SK-N-MC (cell line): ENCODE data around the gene ELAC2.

Source experiments
- DNase-seq: peaks from one replicate; pipeline ENCODE4 v3.0.0-alpha.2; 2011; ENCODE audit warnings: low read depth, low spot score
- H3K27ac ChIP-seq: fragments of 200-600 bp; sonication (generic); 2 replicates; pipeline ENCODE4 v1.5.1; 2016; ENCODE audit warnings: mixed run types
- H3K36me3 ChIP-seq: fragments of 200-600 bp; sonication (generic); 2 replicates; pipeline ENCODE4 v1.6.1; 2017; ENCODE audit warnings: antibody characterized with exemption, low read length, mixed read lengths; ENCODE audit not compliant: insufficient read depth
- H3K4me3 ChIP-seq: fragments of 200-600 bp; sonication (generic); 2 replicates; pipeline ENCODE4 v1.5.1; 2016
- H3K9ac ChIP-seq: fragments of 200-600 bp; sonication (generic); 2 replicates; pipeline ENCODE4 v1.8.0; 2017; ENCODE audit warnings: mixed run types, mixed read lengths; ENCODE audit not compliant: insufficient read length
- H3K9me3 ChIP-seq: fragments of 200-600 bp; sonication (generic); 2 replicates; pipeline ENCODE4 v1.6.1; 2017; ENCODE audit warnings: low read depth, mild to moderate bottlenecking, antibody characterized with exemption, low read length, moderate library complexity, mixed read lengths
- EZH2 ChIP-seq: fragments of 200-600 bp; sonication (generic); IDR thresholded peaks from one replicate; pipeline ENCODE4 v1.6.1; 2017; ENCODE audit warnings: antibody characterized with exemption
- FOXP2 ChIP-seq: optimal IDR thresholded peaks from 2 replicates; pipeline ENCODE3; 2011; ENCODE audit warnings: mild to moderate bottlenecking, moderate library complexity; ENCODE audit not compliant: insufficient read depth; ENCODE audit errors: extremely low read length, control extremely low read depth
- POLR2AphosphoS5 ChIP-seq: IDR thresholded peaks from 2 replicates; pipeline ENCODE4 v1.6.1; 2012; ENCODE audit warnings: mild to moderate bottlenecking, low read depth, low read length, borderline replicate concordance

Gene ELAC2

GRCh38 chr17:12959441-12959840 lies 58.4 kb downstream of the ELAC2 start:
- Histone ChIP-seq H3K4me3 (no peak overlapping the region), H3K9ac (no peak overlapping the region), H3K36me3 (no peaks in the 10 kb centered on the region), H3K27ac (no peak overlapping the region), H3K9me3 (no peaks in the 10 kb centered on the region)
- no peak for DNase-seq
- no peak for TF ChIP-seq EZH2
- TF ChIP-seq POLR2AphosphoS5: no peak
- TF ChIP-seq FOXP2: no peak

GRCh38 chr17:12958786-12959185 lies 59.0 kb downstream of the ELAC2 start:
- no peak for DNase-seq
- Histone ChIP-seq H3K9ac (no peak overlapping the region), H3K27ac (no peak overlapping the region), H3K4me3 (no peak overlapping the region), H3K9me3 (no peaks in the 10 kb centered on the region), H3K36me3 (no peaks in the 10 kb centered on the region)
- TF ChIP-seq POLR2AphosphoS5: no peak
- TF ChIP-seq FOXP2: no peak
- no peak for TF ChIP-seq EZH2

DNA sequence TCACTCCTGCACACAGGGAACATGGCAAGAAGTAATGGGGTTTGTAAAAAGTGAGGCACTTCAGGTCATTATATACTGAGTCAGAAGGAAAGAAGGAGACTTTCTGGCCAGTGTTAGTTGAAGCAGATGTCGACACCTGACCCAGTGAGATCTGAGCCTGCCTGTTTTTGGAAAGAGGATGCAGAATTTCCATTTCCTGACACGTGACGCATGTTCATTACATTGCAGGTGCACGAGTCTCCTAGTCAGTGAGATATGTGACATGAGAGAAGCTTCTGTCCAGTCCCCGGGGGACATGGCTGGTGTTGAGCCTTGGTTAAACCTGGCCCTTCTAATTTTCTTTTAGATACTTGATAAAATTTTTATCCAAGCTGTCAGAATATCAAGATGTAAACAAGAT lies 62.3 kb downstream of the ELAC2 start:
- no peak for TF ChIP-seq POLR2AphosphoS5
- no peak for TF ChIP-seq FOXP2
- TF ChIP-seq EZH2: no peak
- no peak overlapping the region for H3K4me3 ChIP-seq
- no peaks in the 10 kb centered on the region for H3K36me3 ChIP-seq
- no peaks in the 10 kb centered on the region for H3K9me3 ChIP-seq
- DNase-seq: no peak
- H3K9ac ChIP-seq: no peak overlapping the region
- H3K27ac ChIP-seq: no peak overlapping the region

DNA sequence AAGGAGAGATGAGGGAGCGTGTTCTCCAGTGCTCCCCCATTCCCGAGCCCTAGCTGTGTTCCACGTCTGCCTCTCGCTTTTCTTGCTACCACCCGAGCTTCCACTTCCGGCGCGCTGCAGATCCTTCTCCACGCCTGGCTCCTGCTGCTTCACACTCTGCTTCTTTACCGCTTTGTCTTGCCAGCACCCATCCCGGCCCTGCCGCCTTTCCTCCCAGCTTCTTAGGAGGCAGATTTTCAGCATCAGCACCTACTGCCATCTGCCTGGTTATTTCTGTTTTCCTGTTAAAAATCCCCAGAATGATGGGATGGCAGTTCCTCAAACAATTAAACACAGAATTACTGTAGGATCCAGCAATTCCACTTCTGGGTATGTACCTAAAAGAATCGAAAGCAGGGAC lies 64.7 kb downstream of the ELAC2 start:
- DNase-seq: no peak

GRCh38 chr17:12952012-12952411 lies 65.8 kb downstream of the ELAC2 start:
- no peak for TF ChIP-seq POLR2AphosphoS5
- TF ChIP-seq FOXP2: no peak
- TF ChIP-seq EZH2: no peak

More for the DNA sequence above, 64.7 kb downstream of the ELAC2 start:
- Histone ChIP-seq H3K9ac (no peak overlapping the region), H3K36me3 (no peaks in the 10 kb centered on the region), H3K27ac (no peak overlapping the region), H3K9me3 (no peaks in the 10 kb centered on the region), H3K4me3 (no peak overlapping the region)
- TF ChIP-seq FOXP2 (no peak), EZH2 (no peak), POLR2AphosphoS5 (no peak)

DNA sequence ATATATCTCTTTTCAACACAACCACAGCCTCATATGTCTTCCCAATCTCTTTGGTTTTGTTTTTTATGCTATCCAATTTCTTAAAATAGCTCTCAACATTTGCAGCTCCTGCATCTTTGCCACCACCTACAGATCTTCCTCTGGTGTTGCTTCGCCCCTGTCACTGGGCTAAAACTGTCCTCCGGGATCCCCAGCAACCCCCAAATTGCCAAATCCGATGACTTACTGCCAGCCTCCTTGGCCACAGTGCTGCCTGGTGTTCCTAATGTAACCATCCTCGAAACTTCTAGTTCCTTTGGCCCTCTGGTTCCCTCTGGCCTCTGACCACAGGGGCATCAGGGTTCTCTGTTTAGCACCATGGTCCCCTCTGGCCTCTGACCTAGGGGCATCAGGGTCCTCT lies 70.8 kb downstream of the ELAC2 start:
- no peak for TF ChIP-seq POLR2AphosphoS5
- TF ChIP-seq EZH2: no peak
- no peak for TF ChIP-seq FOXP2
- Histone ChIP-seq H3K27ac (no peak overlapping the region), H3K4me3 (no peak overlapping the region), H3K9ac (no peak overlapping the region), H3K9me3 (no peaks in the 10 kb centered on the region), H3K36me3 (no peaks in the 10 kb centered on the region)
- DNase-seq: no peak

More at GRCh38 chr17:12952012-12952411, 65.8 kb downstream of the ELAC2 start:
- DNase-seq: no peak
- Histone ChIP-seq H3K4me3 (no peak overlapping the region), H3K9me3 (no peaks in the 10 kb centered on the region), H3K27ac (no peak overlapping the region), H3K36me3 (no peaks in the 10 kb centered on the region), H3K9ac (no peak overlapping the region)
